ENCODE data around the gene RMND5A. TPM values are rescaled to one million over a fixed set of nuclear protein-coding genes. Genes with fewer than 3 reads are reported as not detected.

The RMND5A gene
- polyA plus RNA-seq, 1 donor from 2014 or later: 36.3 TPM

DNA sequence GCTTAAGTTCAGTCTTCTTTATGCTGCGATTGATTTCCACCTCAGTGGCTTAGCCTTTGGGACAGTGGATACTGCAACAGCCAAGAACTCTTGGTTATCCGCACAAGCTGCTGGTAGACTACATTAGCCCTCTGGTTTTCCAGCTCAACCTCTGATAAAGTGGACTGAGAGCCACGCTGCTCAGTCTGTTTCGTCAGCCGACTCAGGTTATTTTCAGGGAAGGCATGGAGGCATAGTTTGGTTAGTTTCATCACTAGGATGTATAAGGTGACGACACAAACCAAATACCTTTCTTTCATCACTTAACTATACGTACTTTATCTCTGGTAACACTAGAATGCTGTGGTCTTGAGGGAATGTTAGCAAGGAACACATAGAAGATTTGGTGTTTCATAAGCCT is 56.4 kb downstream of the RMND5A start:
- H3K79me2 ChIP-seq (replicated peaks; ENCODE audit: insufficient read depth, low read length): no peaks in the 10 kb centered on the region
- no peak overlapping the region for H2AFZ ChIP-seq (ENCODE audit: low read depth, low read length)
- H3F3A ChIP-seq (ENCODE audit: insufficient read depth, low read length, poor library complexity, severe bottlenecking): no peaks in the 10 kb centered on the region
- TF ChIP-seq EP300 (conservative IDR thresholded peaks at IDR 0.05; ENCODE audit: poor library complexity, severe bottlenecking): no peak
- TF ChIP-seq MXI1 (conservative IDR thresholded peaks at IDR 0.05; ENCODE audit: poor library complexity, severe bottlenecking): no peak
- no peak for TF ChIP-seq EZH2 (IDR thresholded peaks at IDR 0.05; ENCODE audit: borderline replicate concordance, insufficient read depth, low read length, poor library complexity, severe bottlenecking)
- TF ChIP-seq TAF1 (IDR thresholded peaks at IDR 0.05; ENCODE audit: low read depth): no peak
- TF ChIP-seq POLR2AphosphoS5 (IDR thresholded peaks at IDR 0.05): no peak
- TF ChIP-seq, protein P1, sequence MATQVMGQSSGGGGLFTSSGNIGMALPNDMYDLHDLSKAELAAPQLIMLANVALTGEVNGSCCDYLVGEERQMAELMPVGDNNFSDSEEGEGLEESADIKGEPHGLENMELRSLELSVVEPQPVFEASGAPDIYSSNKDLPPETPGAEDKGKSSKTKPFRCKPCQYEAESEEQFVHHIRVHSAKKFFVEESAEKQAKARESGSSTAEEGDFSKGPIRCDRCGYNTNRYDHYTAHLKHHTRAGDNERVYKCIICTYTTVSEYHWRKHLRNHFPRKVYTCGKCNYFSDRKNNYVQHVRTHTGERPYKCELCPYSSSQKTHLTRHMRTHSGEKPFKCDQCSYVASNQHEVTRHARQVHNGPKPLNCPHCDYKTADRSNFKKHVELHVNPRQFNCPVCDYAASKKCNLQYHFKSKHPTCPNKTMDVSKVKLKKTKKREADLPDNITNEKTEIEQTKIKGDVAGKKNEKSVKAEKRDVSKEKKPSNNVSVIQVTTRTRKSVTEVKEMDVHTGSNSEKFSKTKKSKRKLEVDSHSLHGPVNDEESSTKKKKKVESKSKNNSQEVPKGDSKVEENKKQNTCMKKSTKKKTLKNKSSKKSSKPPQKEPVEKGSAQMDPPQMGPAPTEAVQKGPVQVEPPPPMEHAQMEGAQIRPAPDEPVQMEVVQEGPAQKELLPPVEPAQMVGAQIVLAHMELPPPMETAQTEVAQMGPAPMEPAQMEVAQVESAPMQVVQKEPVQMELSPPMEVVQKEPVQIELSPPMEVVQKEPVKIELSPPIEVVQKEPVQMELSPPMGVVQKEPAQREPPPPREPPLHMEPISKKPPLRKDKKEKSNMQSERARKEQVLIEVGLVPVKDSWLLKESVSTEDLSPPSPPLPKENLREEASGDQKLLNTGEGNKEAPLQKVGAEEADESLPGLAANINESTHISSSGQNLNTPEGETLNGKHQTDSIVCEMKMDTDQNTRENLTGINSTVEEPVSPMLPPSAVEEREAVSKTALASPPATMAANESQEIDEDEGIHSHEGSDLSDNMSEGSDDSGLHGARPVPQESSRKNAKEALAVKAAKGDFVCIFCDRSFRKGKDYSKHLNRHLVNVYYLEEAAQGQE (IDR thresholded peaks at IDR 0.05; ENCODE audit: borderline replicate concordance): no peak
- TF ChIP-seq, protein P2, sequence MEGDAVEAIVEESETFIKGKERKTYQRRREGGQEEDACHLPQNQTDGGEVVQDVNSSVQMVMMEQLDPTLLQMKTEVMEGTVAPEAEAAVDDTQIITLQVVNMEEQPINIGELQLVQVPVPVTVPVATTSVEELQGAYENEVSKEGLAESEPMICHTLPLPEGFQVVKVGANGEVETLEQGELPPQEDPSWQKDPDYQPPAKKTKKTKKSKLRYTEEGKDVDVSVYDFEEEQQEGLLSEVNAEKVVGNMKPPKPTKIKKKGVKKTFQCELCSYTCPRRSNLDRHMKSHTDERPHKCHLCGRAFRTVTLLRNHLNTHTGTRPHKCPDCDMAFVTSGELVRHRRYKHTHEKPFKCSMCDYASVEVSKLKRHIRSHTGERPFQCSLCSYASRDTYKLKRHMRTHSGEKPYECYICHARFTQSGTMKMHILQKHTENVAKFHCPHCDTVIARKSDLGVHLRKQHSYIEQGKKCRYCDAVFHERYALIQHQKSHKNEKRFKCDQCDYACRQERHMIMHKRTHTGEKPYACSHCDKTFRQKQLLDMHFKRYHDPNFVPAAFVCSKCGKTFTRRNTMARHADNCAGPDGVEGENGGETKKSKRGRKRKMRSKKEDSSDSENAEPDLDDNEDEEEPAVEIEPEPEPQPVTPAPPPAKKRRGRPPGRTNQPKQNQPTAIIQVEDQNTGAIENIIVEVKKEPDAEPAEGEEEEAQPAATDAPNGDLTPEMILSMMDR (IDR thresholded peaks at IDR 0.05; ENCODE audit: poor library complexity, severe bottlenecking): no peak
- TF ChIP-seq SMC3 (conservative IDR thresholded peaks at IDR 0.05; ENCODE audit: poor library complexity): no peak
- TF ChIP-seq RAD21 (conservative IDR thresholded peaks at IDR 0.05): no peak
- H3K9me2 ChIP-seq (ENCODE audit: insufficient read depth, low read length): no peaks in the 10 kb centered on the region
- no peaks in the 10 kb centered on the region for H4K20me1 ChIP-seq (ENCODE audit: insufficient read depth)
- no peak overlapping the region for H3K4me2 ChIP-seq (ENCODE audit: low read length)
- H3K9me3 ChIP-seq (ENCODE audit: low read length): no peaks in the 10 kb centered on the region
- no peak overlapping the region for H3K27ac ChIP-seq (ENCODE audit: low read length)
- H3K9ac ChIP-seq (ENCODE audit: low read length): no peak overlapping the region
- H3K4me3 ChIP-seq (ENCODE audit: low read length): no peak overlapping the region
- H3K36me3 ChIP-seq (ENCODE audit: insufficient read depth, low read length): peaks cover 6% of the 10 kb centered on the region
- no peaks in the 10 kb centered on the region for H3K27me3 ChIP-seq (ENCODE audit: insufficient read depth, low read depth, low read length)

DNA sequence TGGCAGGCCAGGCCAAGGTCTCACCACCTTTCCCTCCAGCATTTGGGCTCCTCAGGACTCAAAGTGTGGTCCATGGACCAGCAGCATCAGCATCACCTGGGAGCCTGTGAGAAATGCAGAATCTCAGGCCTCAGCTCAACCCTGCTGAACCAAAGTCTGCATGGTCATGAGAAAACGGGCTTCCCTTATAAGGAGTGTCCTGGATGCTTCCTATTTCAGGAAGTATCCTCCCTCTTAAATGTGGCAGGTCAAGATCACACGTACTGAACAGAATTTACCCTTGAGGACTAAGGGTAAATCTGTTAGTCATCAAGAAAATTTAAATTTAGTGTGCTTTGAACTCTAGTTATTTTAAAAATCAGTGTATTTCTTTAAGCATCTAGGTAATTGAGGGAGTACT is 58.9 kb downstream of the RMND5A start:
- no peaks in the 10 kb centered on the region for H4K20me1 ChIP-seq (ENCODE audit: insufficient read depth)
- H2AFZ ChIP-seq (ENCODE audit: low read depth, low read length): no peak overlapping the region
- no peaks in the 10 kb centered on the region for H3K9me2 ChIP-seq (ENCODE audit: insufficient read depth, low read length)
- H3K27me3 ChIP-seq (ENCODE audit: insufficient read depth, low read depth, low read length): no peaks in the 10 kb centered on the region
- no peak overlapping the region for H3K4me3 ChIP-seq (ENCODE audit: low read length)
- no peak overlapping the region for H3K4me2 ChIP-seq (ENCODE audit: low read length)
- H3K79me2 ChIP-seq (replicated peaks; ENCODE audit: insufficient read depth, low read length): no peaks in the 10 kb centered on the region
- no peak overlapping the region for H3K27ac ChIP-seq (ENCODE audit: low read length)
- H3F3A ChIP-seq (ENCODE audit: insufficient read depth, low read length, poor library complexity, severe bottlenecking): no peaks in the 10 kb centered on the region
- H3K9ac ChIP-seq (ENCODE audit: low read length): no peak overlapping the region
- TF ChIP-seq POLR2AphosphoS5 (IDR thresholded peaks at IDR 0.05): no peak
- TF ChIP-seq, protein P2 (IDR thresholded peaks at IDR 0.05; ENCODE audit: poor library complexity, severe bottlenecking): no peak
- no peaks in the 10 kb centered on the region for H3K9me3 ChIP-seq (ENCODE audit: low read length)
- peaks cover 6% of the 10 kb centered on the region for H3K36me3 ChIP-seq (ENCODE audit: insufficient read depth, low read length)

Measured in neural cell (in vitro differentiated cells).